NCI-H2107 treated with DMSO at 0.1 percent for 48 hours (cell line): Measurements from ENCODE around the gene FBXL22.
"Not testable (repeated sequence)": the region's sequence is repeated elsewhere in the genome, so short reads cannot be mapped to it uniquely, and the experiment has no call there.

ENCODE experiments used
- DNase-seq: peaks from one replicate; lab custom pipeline; 2025; ENCODE audit not compliant: unreplicated experiment; lab: John Stamatoyannopoulos, UW

FBXL22 gene

DNA sequence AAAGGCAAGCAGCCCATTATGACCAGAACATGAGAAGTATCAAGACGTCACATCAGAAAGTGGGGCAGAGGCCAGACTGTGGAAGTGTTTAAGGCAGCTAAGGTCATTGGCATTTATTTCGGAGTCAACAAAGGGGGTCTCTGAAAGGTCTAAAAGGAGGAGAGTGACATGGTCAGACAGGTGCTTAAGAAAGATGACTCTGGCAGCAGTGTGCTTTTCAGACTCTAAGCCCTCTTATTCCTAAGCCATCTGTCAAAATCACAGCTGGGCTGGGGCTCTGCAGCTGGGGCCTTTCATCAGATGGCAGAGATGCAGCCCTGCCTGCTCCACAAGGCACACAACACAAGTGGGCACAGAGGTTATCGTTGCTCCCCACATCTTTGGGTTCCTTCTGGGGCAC lies 14.0 kb downstream of the FBXL22 start:
- no peak for DNase-seq

DNA sequence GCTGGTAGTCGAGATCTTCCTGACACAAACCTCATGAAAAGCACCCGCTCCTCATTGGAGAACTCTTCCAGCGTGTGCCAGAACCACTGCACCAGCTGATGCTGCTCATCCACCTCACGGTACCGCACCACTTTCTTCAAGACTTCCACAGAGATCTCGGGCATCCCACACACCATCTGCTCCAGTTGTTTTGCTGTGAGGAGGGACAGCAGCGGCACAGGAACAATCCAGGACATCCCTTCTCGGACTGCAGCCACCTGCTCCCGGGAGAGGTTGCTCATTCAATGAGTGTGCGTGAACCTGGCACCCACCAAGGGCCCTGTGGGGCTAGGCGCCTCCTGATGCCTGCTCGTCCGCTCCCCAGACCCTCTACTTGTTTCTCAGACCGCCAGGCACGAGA lies 15.1 kb downstream of the FBXL22 start:
- no peak for DNase-seq

DNA sequence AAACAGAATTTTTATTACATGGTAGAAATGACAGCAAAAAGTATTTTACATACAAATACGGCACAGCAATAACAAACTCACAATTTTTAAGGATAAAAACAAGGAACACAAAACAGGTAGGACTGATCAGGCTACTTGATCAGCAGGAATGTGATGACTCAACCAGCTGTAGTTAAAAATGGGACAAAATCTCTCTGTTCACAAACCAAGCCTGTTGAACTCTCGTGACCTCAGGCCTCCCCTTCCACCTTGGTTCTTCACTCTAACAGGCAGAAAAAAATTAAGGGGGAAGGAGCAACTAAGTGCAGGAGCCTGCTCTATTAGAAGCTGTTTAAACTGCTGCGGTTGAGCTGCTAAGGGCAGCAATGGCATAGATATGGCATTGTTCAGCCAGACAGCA lies 18.7 kb downstream of the FBXL22 start:
- no peak for DNase-seq

DNA sequence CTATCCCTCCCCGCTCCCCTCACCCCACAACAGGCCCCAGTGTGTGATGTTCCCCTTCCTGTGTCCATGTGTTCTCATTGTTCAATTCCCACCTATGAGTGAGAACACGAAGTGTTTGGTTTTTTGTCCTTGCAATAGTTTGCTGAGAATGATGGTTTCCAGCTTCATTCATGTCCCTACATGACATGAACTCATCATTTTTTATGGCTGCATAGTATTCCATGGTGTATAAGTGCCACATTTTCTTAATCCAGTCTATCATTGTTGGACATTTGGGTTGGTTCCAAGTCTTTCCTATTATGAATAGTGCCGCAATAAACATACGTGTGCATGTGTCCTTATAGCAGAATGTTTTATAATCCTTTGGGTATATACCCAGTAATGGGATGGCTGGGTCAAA lies 20.0 kb downstream of the FBXL22 start:
- not testable (repeated sequence) for DNase-seq

DNA sequence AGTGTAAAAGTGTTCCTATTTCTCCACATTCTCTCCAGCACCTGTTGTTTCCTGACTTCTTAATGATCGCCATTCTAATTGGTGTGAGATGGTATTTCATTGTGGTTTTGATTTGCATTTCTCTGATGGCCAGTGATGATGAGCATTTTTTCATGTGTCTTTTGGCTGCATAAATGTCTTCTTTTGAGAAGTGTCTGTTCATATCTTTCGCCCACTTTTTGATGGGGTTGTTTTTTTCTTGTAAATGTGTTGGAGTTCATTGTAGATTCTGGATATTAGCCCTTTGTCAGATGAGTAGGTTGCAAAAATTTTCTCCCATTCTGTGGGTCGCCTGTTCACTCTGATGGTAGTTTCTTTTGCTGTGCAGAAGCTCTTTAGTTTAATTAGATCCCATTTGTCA lies 20.4 kb downstream of the FBXL22 start:
- DNase-seq, result not testable (repeated sequence)

DNA sequence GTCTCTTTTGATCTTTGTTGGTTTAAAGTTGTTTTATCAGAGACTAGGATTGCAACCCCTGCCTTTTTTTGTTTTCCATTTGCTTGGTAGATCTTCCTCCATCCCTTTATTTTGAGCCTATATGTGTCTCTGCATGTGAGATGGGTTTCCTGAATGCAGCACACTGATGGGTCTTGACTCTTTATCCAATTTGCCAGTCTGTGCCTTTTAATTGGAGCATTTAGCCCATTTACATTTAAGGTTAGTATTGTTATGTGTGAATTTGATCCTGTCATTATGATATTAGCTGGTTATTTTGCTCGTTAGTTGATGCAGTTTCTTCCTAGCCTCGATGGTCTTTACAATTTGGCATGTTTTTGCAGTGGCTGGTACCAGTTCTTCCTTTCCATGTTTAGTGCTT lies 23.6 kb downstream of the FBXL22 start:
- DNase-seq, result not testable (repeated sequence)

DNA sequence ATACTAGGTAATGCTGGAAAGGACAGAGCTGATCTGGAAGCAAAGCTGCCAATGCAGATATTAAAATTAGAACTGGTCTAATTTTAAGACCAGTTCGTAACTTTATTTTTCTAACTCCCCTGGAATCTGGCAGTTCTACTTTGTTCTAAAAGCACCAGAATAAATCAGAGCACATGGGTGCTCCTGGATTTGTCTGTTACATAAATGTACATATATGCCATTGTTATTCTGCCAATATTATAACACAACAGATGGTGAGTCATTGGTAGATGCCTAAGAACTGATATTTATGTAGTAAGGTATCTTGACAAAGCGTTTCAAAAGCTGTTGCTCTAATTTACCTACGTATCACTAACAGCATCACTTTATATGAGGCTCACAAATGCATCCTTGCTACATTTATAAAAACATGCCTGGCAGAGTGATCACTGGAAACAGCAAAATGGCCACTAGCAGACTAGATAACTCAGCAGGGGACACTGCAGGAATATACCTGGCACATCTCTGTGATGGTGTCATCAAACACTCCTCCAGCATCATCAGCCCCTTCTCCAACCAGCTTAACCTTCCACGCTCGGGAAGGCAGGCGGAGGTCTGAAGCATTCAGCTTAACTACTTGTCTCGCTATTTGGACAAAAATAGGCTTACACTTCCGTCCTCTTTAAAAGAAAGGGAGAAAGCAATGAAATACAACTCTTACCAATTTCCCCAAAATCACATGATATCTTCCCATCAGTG lies 26.2 kb downstream of the FBXL22 start:
- no peak for DNase-seq

DNA sequence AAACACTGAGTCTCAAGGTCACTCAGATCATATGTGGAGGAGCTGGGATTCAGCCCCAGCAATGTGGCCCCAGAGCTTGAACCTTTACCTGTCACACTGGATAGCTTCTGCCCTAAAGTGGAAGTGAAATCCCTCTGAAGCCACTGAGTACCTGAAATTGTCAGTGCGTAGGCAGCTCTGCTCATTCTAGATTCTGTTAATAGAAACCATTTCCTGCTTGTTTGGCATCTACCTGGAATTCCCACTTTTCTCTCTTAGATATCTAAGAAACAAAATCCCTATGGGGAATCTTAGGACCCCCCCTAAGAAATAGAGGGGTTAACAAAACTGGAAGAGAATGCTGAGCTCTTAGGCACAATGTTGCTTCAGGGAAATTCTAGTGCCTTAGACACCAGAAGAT lies 29.8 kb downstream of the FBXL22 start:
- no peak for DNase-seq

DNA sequence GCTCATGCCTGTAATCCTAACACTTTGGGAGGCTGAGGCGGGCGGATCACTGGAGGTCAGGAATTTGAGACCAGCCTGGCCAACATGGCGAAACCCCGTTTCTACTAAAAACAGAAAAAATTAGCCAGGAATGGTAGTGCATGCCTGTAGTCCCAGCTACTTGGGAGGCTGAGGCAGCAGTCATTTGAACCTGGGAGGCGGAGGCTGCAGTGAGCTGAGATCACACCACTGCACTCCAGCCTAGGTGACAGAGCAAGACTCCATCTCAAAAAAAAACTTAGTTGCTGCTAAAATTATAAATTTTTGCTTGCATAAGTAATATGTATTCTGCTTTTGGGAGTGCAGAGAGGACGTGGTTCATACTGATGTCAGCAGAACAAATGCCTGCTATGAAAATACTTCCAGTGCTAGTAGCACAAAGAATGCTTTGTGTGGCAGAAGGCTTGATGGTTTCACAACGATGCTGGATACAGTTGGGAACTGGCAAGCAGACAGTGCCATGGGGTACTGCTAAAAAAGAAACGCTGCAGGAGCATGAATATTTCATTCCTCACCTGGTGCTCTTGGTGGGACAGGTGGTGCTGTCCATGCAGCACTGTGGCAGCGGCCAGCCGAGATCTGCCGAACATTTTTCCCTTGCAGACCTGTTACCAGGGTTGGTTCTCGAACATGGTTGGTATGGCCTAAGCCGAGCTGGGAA lies 31.1 kb downstream of the FBXL22 start:
- no peak for DNase-seq

DNA sequence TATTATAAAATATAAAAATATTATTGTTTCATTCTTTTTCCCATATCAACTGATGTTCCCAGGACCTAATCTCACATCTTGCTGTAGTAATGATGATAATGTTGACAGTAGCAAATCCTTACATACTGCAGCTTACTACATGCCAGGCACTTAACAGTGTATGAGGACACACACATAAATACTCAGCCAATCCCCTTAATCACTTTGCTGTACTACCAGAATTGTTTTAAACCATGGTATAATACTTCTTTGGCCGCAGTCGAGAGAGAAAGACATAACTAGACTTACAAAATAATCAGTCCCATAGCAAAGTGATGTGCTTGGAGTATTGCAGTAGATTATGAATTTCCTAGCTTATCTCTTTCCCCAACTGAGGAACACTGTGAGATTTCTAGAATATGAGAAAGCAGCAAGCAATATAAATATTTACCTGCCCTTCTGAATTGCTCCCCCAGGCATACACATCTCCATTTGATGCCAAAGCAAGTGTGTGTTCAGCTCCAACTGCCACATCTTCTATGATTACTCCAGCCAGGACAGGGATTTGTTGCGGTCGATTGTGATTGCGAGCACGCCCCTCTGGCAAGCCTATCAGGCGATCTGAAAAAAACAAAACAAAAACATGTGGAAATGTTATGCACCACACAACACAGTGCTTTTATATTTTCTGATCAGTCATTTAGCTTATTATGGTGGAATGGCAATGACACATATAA lies 33.0 kb downstream of the FBXL22 start:
- DNase-seq, result no peak

DNA sequence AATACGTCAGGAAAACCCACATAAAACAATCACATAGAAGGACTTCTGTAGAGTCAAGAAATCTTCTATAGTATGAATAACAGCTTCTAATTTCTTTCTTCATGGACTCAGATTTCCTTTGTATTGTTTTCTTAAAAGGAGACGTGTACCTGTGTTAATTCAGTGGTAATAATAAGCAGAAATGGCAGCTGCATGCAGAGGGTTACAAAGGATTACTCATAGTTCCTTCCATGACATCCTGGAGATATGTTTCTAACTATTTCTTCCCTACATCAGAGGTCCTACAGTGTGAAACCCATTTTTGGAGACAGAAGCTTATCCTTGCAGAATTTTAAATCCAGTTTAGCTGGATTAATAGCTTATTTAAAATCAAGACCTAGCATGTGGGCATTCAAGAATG lies 36.1 kb downstream of the FBXL22 start:
- DNase-seq, result no peak

DNA sequence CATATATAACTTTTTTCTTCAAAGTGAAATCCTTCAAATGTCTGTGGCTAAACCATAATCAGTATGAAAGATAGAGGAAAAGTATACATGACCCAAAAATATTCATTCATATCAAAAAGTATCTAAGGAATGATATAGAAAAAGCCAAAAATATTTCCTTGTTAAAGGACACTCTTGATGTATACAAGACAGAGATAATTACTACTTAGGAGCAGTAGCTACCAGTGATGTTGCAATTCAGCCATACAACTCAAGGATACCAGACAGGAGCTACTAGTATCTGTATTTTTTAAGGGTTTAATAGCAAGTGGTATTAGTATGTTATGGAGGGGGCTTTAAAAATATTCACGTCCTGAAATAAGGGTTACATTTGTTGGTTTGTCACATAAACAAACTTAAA lies 37.0 kb downstream of the FBXL22 start:
- no peak for DNase-seq

DNA sequence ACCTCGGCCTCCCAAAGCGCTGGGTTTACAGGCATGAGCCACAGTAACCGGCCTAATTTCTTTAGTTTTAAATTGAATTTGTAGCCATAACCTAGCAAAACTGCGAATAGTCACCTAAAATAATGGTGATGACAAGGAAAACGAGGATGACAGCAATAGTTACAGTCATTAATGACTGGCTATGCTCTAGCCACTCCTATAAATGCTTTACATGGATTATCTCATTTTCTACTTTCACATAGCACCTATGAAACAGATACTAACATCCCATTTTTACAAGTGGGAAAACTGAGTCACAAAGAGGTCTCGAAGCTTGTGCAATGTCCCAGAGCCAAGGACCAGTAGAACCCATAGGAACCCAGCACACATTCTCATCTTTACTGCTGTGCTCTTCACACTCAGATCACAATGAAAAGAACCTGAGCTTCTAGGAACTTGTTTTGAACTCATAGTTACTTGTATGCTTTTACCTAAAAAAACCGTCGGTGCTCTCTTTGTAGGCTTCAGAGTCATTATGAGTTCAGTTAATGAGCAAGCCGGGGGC lies 39.4 kb downstream of the FBXL22 start:
- DNase-seq, result no peak

DNA sequence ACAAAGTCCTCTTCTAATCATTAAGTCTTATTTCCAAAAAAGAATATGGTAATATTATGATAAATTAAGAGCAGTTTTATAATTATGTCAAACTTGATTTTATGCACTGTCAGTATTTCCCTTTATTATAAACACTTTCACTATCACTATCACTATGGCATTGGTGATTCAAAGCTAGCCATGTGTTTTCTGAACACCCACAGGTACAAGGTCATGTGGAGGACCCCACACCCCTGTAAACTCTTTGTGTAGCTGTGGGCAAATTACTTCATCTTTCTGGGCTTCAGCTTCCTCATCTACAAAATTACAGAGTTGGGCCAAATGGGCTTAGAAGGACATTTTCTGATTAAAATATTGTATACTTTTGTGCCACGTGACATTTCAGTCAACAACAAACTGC lies 41.7 kb downstream of the FBXL22 start:
- DNase-seq, result no peak

DNA sequence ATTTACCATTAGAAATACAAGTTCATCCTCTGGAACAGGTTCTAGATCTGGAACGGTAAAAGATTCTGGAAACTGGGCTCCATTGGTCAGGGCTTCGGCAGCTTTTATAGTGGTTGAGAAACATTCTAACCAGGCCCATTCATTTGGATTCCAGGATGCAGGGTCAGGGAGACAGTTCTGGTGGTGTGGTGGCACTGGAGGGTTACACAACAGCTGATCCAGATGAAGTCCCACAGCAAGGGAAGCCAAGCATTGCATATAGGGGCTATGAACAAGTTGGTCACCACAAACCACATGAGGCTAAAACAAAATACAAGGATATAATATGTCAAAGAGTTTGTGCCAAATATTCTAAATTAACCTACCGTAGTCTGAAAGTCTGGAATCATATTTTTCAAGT lies 43.0 kb downstream of the FBXL22 start:
- DNase-seq, result no peak
